Measurements from ENCODE around the gene ENO4. TPM values are rescaled to one million over a fixed set of nuclear protein-coding genes. Genes with fewer than 3 reads are reported as not detected.

Gene ENO4
- total and polyA plus RNA-seq, 9 donors: 0.30 to 2.8 (median 0.72) TPM

DNA sequence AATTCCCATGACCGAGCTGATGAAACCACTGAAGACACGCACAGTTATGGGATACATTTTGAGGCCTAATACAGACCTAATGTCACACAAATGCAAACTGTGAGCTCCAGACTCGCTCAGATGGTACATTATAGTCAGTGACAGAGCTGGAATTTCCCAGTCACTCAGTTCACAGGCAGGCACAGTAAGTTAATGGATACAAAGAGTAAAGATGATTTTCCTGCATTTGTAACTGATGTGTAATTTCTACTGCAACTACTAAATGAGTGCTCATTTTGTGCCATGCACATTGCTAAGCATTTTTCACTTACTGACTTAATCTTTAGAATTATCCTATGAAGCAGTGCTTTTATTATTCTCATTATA is 56.5 kb downstream of the ENO4 start:
- Histone ChIP-seq H3K27me3 (no peaks in the 10 kb centered on the region), H3K4me1 (ENCODE audit: insufficient read depth) (no peaks in the 10 kb centered on the region), H3K27ac (no peak overlapping the region), H3K36me3 (no peaks in the 10 kb centered on the region), H3K9me3 (no peaks in the 10 kb centered on the region), H3K4me3 (no peak overlapping the region)
- intact Hi-C loops (cut with DNase I): no loop called here
- no peak for DNase-seq
- no peak for TF ChIP-seq EP300 (IDR thresholded peaks at IDR 0.05)
- TF ChIP-seq, protein P1, sequence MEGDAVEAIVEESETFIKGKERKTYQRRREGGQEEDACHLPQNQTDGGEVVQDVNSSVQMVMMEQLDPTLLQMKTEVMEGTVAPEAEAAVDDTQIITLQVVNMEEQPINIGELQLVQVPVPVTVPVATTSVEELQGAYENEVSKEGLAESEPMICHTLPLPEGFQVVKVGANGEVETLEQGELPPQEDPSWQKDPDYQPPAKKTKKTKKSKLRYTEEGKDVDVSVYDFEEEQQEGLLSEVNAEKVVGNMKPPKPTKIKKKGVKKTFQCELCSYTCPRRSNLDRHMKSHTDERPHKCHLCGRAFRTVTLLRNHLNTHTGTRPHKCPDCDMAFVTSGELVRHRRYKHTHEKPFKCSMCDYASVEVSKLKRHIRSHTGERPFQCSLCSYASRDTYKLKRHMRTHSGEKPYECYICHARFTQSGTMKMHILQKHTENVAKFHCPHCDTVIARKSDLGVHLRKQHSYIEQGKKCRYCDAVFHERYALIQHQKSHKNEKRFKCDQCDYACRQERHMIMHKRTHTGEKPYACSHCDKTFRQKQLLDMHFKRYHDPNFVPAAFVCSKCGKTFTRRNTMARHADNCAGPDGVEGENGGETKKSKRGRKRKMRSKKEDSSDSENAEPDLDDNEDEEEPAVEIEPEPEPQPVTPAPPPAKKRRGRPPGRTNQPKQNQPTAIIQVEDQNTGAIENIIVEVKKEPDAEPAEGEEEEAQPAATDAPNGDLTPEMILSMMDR (IDR thresholded peaks at IDR 0.05): no peak
- no peak for TF ChIP-seq POLR2A (IDR thresholded peaks at IDR 0.05)
- WGBS, 3 donors: 96 to 97% (median 97%) methylated on average over 3 of the region's 3 CpGs

DNA sequence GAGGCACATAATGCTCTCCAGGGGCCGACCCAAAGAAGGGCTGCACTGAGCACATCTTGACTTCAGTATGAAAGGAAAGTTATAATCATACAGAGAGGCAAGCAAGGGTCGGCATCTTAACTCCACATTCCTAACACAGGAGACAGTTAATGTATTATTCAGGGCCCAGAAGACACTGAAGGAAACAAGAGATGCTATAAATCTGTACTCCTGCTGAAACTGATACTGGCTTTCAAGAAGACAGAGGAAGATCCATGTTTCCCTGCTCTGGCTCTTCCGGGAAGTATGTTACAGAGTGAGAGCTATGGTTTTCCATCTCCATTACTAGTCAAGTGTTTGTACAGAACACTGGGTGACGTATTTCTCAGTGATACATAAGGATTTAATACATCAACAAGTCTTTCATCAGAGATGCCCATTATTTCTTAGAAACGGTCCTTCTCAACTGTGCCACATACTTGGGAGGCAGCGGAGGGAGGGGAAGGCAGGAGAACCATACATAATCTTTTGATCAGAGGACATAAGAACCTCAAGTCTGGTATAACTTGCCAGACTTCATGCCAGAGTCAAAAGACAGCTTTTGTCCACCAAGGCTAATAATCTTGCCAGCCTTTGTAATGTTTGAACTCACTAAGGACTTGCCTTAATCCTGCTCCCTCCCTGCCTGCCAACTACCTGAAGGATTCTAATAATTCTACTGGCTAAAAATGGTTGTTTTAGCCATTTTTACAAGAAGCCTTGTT is 58.1 kb downstream of the ENO4 start:
- Histone ChIP-seq H3K27ac (no peak overlapping the region), H3K4me1 (ENCODE audit: insufficient read depth) (no peaks in the 10 kb centered on the region), H3K4me3 (no peak overlapping the region), H3K9me3 (no peaks in the 10 kb centered on the region), H3K27me3 (no peaks in the 10 kb centered on the region), H3K36me3 (no peaks in the 10 kb centered on the region)
- TF ChIP-seq, protein P1 (IDR thresholded peaks at IDR 0.05): no peak
- TF ChIP-seq EP300 (IDR thresholded peaks at IDR 0.05) (no peak), POLR2A (IDR thresholded peaks at IDR 0.05) (no peak)
- intact Hi-C loops (cut with DNase I): no loop called here
- no peak for DNase-seq
- 67 to 72% (median 67%) methylated on average over 6 of the region's 6 CpGs for WGBS, 3 donors

DNA sequence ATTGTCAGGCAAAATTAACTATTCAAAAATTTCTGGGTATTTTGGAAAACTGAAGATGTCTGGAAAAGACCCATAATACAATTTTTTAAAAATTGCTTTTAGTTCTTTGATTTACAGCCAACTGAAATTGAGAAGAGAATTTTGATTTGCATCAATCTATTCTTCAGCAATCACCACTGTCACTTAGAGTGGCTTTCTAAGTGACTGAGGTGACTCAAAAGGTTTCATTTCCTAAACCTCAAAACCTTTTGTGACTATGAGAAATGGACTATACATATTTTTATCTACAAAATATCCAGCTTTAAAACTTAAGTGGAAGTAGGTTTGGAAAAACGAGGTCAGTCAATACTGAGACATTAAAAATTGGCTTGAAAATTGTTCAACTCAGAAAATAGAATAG is 60.0 kb downstream of the ENO4 start:
- Histone ChIP-seq H3K36me3 (no peaks in the 10 kb centered on the region), H3K27ac (no peak overlapping the region), H3K27me3 (no peaks in the 10 kb centered on the region), H3K4me1 (ENCODE audit: insufficient read depth) (no peaks in the 10 kb centered on the region), H3K4me3 (no peak overlapping the region), H3K9me3 (no peaks in the 10 kb centered on the region)
- no peak for DNase-seq
- 79 to 83% (median 83%) methylated on average over 1 of the region's 1 CpG for WGBS, 3 donors
- intact Hi-C loops (cut with DNase I): no loop called here
- TF ChIP-seq EP300 (IDR thresholded peaks at IDR 0.05): no peak
- TF ChIP-seq, protein P1 (IDR thresholded peaks at IDR 0.05): no peak
- no peak for TF ChIP-seq POLR2A (IDR thresholded peaks at IDR 0.05)

DNA sequence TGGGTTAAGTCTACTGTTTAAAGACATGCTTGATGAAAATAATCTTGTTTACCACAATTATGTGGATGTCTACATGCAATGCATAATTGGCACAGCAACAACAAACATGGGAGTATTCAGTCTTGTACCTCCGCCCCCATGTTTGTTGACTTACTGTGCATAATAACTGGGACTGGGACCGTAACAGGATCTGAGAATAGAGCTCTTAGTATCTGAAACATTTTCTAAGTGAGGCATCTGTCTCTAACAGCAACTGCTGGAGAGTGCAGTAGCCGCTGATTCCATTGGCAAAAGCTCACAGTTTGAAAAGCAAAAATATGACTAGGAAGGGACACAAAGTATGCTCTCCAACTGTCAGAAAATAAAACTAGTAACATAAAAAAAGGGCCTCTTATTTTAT is 61.6 kb downstream of the ENO4 start:
- Histone ChIP-seq H3K4me3 (no peak overlapping the region), H3K9me3 (no peaks in the 10 kb centered on the region), H3K4me1 (ENCODE audit: insufficient read depth) (no peaks in the 10 kb centered on the region), H3K27ac (no peak overlapping the region), H3K27me3 (no peaks in the 10 kb centered on the region), H3K36me3 (no peaks in the 10 kb centered on the region)
- WGBS, 3 donors: 87 to 91% (median 91%) methylated on average over 3 of the region's 3 CpGs
- no peak for DNase-seq
- intact Hi-C loops (cut with DNase I): no loop called here
- TF ChIP-seq POLR2A (IDR thresholded peaks at IDR 0.05): no peak
- no peak for TF ChIP-seq EP300 (IDR thresholded peaks at IDR 0.05)
- TF ChIP-seq, protein P1 (IDR thresholded peaks at IDR 0.05): no peak

Data from ovary (tissue), 9 donors.